H1 (cell line): ENCODE results near the gene DUS1L. TPM values are rescaled to one million over a fixed set of nuclear protein-coding genes. Genes with fewer than 3 reads are reported as not detected.

Experiments used
- CTCF ChIA-PET: fragments of 300-600 bp; sonication (Branson Sonifier 250); formaldehyde crosslinking; loops from one replicate; lab custom pipeline; 2021; ENCODE audit not compliant: partially characterized antibody; lab: Charles Lee
- POLR2A ChIA-PET: fragments of 300-600 bp; sonication (Branson Sonifier 250); formaldehyde crosslinking; loops from one replicate; lab custom pipeline; 2021; ENCODE audit warnings: inconsistent platforms; ENCODE audit not compliant: partially characterized antibody; lab: Charles Lee
- DNase-seq, 2 experiments: peaks; one replicate each; pipeline versions ENCODE4 v3.0.0 to v3.0.0-alpha.2; 2010 to 2022; ENCODE audit warnings: low spot score in 2 of 2, low read depth in 1 of 2, mixed read lengths in 1 of 2
- FAIRE-seq: peaks from 2 replicates; lab custom pipeline; 2011; peaks lifted over from hg19 to GRCh38; lab: Jason Lieb, UNC
- H2AFZ ChIP-seq: 2 replicates; pipeline ENCODE4 v1.8.1; 2012; ENCODE audit warnings: low read length, inconsistent platforms
- H2AK5ac ChIP-seq: 2 replicates; pipeline ENCODE4 v1.6.1; 2013; ENCODE audit warnings: low read depth, low read length
- H2BK120ac ChIP-seq: replicated peaks from 2 replicates; pipeline ENCODE3; 2013; ENCODE audit warnings: low read depth, low read length, inconsistent platforms
- H2BK12ac ChIP-seq: 2 replicates; pipeline ENCODE4 v1.6.1; 2013; ENCODE audit warnings: low read depth, low read length
- H2BK15ac ChIP-seq: 2 replicates; pipeline ENCODE4 v1.6.1; 2013; ENCODE audit warnings: low read length
- H2BK20ac ChIP-seq: 2 replicates; pipeline ENCODE4 v1.6.1; 2013; ENCODE audit warnings: low read length
- H2BK5ac ChIP-seq: 2 replicates; pipeline ENCODE4 v1.6.1; 2013; ENCODE audit warnings: low read depth, low read length
- H3K14ac ChIP-seq: 2 replicates; pipeline ENCODE4 v1.6.1; 2013; ENCODE audit warnings: inconsistent platforms; ENCODE audit not compliant: insufficient read length
- H3K18ac ChIP-seq: 2 replicates; pipeline ENCODE4 v1.6.1; 2013; ENCODE audit warnings: low read length; ENCODE audit errors: extremely low read depth
- H3K23ac ChIP-seq: 2 replicates; pipeline ENCODE4 v1.6.1; 2013; ENCODE audit warnings: inconsistent platforms; ENCODE audit not compliant: insufficient read length
- H3K23me2 ChIP-seq: 2 replicates; pipeline ENCODE4 v1.6.1; 2013; ENCODE audit warnings: low read depth, low read length
- H3K27ac ChIP-seq: 2 replicates; pipeline ENCODE4 v1.6.1; 2011; ENCODE audit warnings: low read depth, low read length, inconsistent platforms
- H3K27me3 ChIP-seq, 4 experiments: replicated peaks in 1 of 4; 1 replicate in 1 of 4; 2 replicates in 3 of 4; pipeline versions ENCODE4 v1.6.1 to v1.8.1; 2011 to 2013; ENCODE audit warnings: low read length in 3 of 4, mild to moderate bottlenecking in 3 of 4, inconsistent platforms in 2 of 4, mixed read lengths in 2 of 4, moderate library complexity in 1 of 4; ENCODE audit not compliant: control insufficient read depth in 3 of 4, insufficient read depth in 3 of 4; ENCODE audit errors: extremely low read depth in 1 of 4
- H3K36me3 ChIP-seq, 4 experiments: 2 replicates each; pipeline versions ENCODE4 v1.6.1 to v1.8.1; 2011 to 2013; ENCODE audit warnings: mild to moderate bottlenecking in 4 of 4, low read length in 3 of 4, moderate library complexity in 2 of 4, control low read depth in 1 of 4, inconsistent platforms in 1 of 4; ENCODE audit not compliant: insufficient read depth in 4 of 4, control insufficient read depth in 2 of 4
- H3K4ac ChIP-seq: replicated peaks from 2 replicates; pipeline ENCODE3; 2013; ENCODE audit warnings: low read length, low read depth, mixed read lengths, inconsistent platforms; ENCODE audit not compliant: insufficient read length
- H3K4me1 ChIP-seq, 4 experiments: replicated peaks in 1 of 4; 1 replicate in 1 of 4; 2 replicates in 3 of 4; pipeline versions ENCODE4 v1.6.1 to v1.8.1; 2011 to 2013; ENCODE audit warnings: low read length in 3 of 4, inconsistent platforms in 2 of 4, mixed read lengths in 1 of 4; ENCODE audit not compliant: insufficient read depth in 4 of 4, control insufficient read depth in 3 of 4
- H3K4me2 ChIP-seq, 2 experiments: 2 replicates each; pipeline versions ENCODE4 v1.6.1 to v1.8.1; 2011 to 2013; ENCODE audit warnings: low read depth in 2 of 2, low read length in 2 of 2, control low read depth in 1 of 2, inconsistent platforms in 1 of 2, mild to moderate bottlenecking in 1 of 2; ENCODE audit not compliant: insufficient read depth in 1 of 2
- H3K4me3 ChIP-seq, 4 experiments: fragments of 200-600, 300-600 bp in 1 of 4; sonication (generic), shearing (Covaris generic), sonication (Bioruptor Twin) in 1 of 4; 2 replicates each; pipeline versions ENCODE4 v1.5.1 to v1.8.1; 2011 to 2016; ENCODE audit warnings: low read length in 4 of 4, low read depth in 3 of 4, control low read depth in 2 of 4, inconsistent platforms in 2 of 4, mild to moderate bottlenecking in 2 of 4, mixed read lengths in 1 of 4, moderate library complexity in 1 of 4; ENCODE audit not compliant: insufficient read depth in 2 of 4; ENCODE audit errors: extremely low read depth in 1 of 4
- H3K56ac ChIP-seq: replicated peaks from 2 replicates; pipeline ENCODE3; 2013; ENCODE audit warnings: low read depth, mild to moderate bottlenecking, mixed read lengths, low read length, inconsistent platforms; ENCODE audit not compliant: insufficient read length
- H3K79me1 ChIP-seq: 2 replicates; pipeline ENCODE4 v1.6.1; 2013; ENCODE audit warnings: low read depth, low read length, control low read depth
- H3K79me2 ChIP-seq, 2 experiments: 2 replicates each; pipeline versions ENCODE4 v1.6.1 to v1.8.1; 2012 to 2013; ENCODE audit warnings: low read length in 2 of 2, mild to moderate bottlenecking in 2 of 2, inconsistent platforms in 1 of 2; ENCODE audit not compliant: insufficient read depth in 2 of 2, control insufficient read depth in 1 of 2
- H3K9ac ChIP-seq, 4 experiments: replicated peaks in 1 of 4; 1 replicate in 1 of 4; 2 replicates in 3 of 4; pipeline versions ENCODE4 v1.6.1 to v1.8.1; 2011 to 2013; ENCODE audit warnings: low read depth in 3 of 4, low read length in 3 of 4, control low read depth in 2 of 4, mild to moderate bottlenecking in 2 of 4, moderate library complexity in 2 of 4, inconsistent platforms in 1 of 4; ENCODE audit errors: extremely low read depth in 1 of 4
- H3K9me3 ChIP-seq, 2 experiments: 2 replicates each; pipeline versions ENCODE4 v1.6.1 to v1.8.1; 2012 to 2013; ENCODE audit warnings: mild to moderate bottlenecking in 2 of 2, moderate library complexity in 2 of 2, control low read depth in 1 of 2, inconsistent platforms in 1 of 2, low read depth in 1 of 2, low read length in 1 of 2, mixed read lengths in 1 of 2; ENCODE audit not compliant: insufficient read depth in 2 of 2
- H4K20me1 ChIP-seq, 2 experiments: replicated peaks in 1 of 2; 2 replicates each; pipeline versions ENCODE3 to v1.8.1; 2011 to 2013; ENCODE audit warnings: inconsistent platforms in 2 of 2, low read length in 2 of 2, mild to moderate bottlenecking in 1 of 2; ENCODE audit not compliant: insufficient read depth in 2 of 2, control insufficient read depth in 1 of 2
- H4K5ac ChIP-seq: 2 replicates; pipeline ENCODE4 v1.6.1; 2013; ENCODE audit warnings: low read length, low read depth, mixed read lengths, inconsistent platforms; ENCODE audit not compliant: insufficient read length
- H4K8ac ChIP-seq: 2 replicates; pipeline ENCODE4 v1.8.0; 2013; ENCODE audit warnings: mild to moderate bottlenecking, moderate library complexity, low read length, inconsistent platforms; ENCODE audit not compliant: insufficient read depth; ENCODE audit errors: extremely low read depth
- H4K91ac ChIP-seq: replicated peaks from 2 replicates; pipeline ENCODE3; 2013; ENCODE audit warnings: low read length, mixed read lengths, inconsistent platforms; ENCODE audit not compliant: insufficient read length
- CREB1 ChIP-seq: IDR thresholded peaks from 2 replicates; pipeline ENCODE4 v1.6.1; 2012; ENCODE audit warnings: inconsistent platforms
- EP300 ChIP-seq, 2 experiments: IDR thresholded peaks; 1 replicate in 1 of 2; 2 replicates in 1 of 2; pipeline ENCODE4 v1.6.1; 2011 to 2012; ENCODE audit warnings: low read depth in 2 of 2, low read length in 2 of 2, mild to moderate bottlenecking in 2 of 2, borderline replicate concordance in 1 of 2, inconsistent platforms in 1 of 2, moderate library complexity in 1 of 2
- GABPA ChIP-seq: IDR thresholded peaks from 2 replicates; pipeline ENCODE4 v1.6.1; 2011; ENCODE audit warnings: mild to moderate bottlenecking, low read length, moderate library complexity, borderline replicate concordance; ENCODE audit not compliant: insufficient read depth
- HDAC6 ChIP-seq: IDR thresholded peaks from one replicate; pipeline ENCODE4 v1.7.1; 2012; ENCODE audit warnings: low read depth, mild to moderate bottlenecking, inconsistent platforms, low read length, moderate library complexity
- KDM4A ChIP-seq: IDR thresholded peaks from one replicate; pipeline ENCODE4 v1.7.1; 2012; ENCODE audit warnings: low read depth, mild to moderate bottlenecking, moderate library complexity, low read length, inconsistent platforms; ENCODE audit not compliant: severe bottlenecking
- SIN3A ChIP-seq, 2 experiments: IDR thresholded peaks in 1 of 2; conservative IDR thresholded peaks in 1 of 2; 2 replicates each; pipeline ENCODE4 v1.6.1; 2011 to 2012; ENCODE audit warnings: low read length in 2 of 2, improper control_type of control experiment in 1 of 2, low read depth in 1 of 2, mild to moderate bottlenecking in 1 of 2
- TAF1 ChIP-seq: IDR thresholded peaks from 2 replicates; pipeline ENCODE4 v1.6.1; 2011; ENCODE audit warnings: mild to moderate bottlenecking, low read depth, low read length
- TBP ChIP-seq: IDR thresholded peaks from 2 replicates; pipeline ENCODE4 v1.6.1; 2011; ENCODE audit warnings: low read depth, low read length, improper control_type of control experiment
- WGBS, 2 experiments: shearing (Covaris generic) in 1 of 2; methylation state at CpG; one replicate each; pipeline versions ENCODE4 v1.1.6 to v1.1.7; 2013 to 2015; ENCODE audit warnings: low lambda C conversion rate in 2 of 2, mixed read lengths in 2 of 2, inconsistent platforms in 1 of 2, low coverage in 1 of 2, missing lambda C conversion rate in 1 of 2; ENCODE audit not compliant: insufficient replicate concordance in 2 of 2, insufficient coverage in 1 of 2, insufficient read length in 1 of 2; ENCODE audit errors: extremely low coverage in 1 of 2, missing lambda C conversion rate in 1 of 2; 5-methylcytosine and 5-hydroxymethylcytosine counted together
- polyA plus RNA-seq, 7 experiments: library from polyadenylated mRNA; depleted of rRNA in 3 of 7; stranded (reverse) in 5 of 7; unstranded in 2 of 7; fragments of >200 nt in 5 of 7; fragments of 200-250 nt in 2 of 7; gene quantifications; 1 replicate in 5 of 7; 2 replicates in 1 of 7; 4 replicates in 1 of 7; pipeline versions ENCODE4 v1.2.1 to v1.2.3, GENCODE V29; 2011 to 2013; ENCODE audit warnings: missing spikeins in 2 of 7, mixed read lengths in 2 of 7
- total RNA-seq: library from RNA; stranded (reverse); fragmentation: NEBNext Ultra II Directional; extraction: Animal tissue kit (Norgen Biotek cat#: 25700); gene quantifications from 2 replicates; pipeline ENCODE4 v1.2.1, GENCODE V29; 2021
- TF ChIP-seq, protein P1 (sequence below): IDR thresholded peaks from 2 replicates; pipeline ENCODE4 v1.6.1; 2012; ENCODE audit warnings: inconsistent platforms

DUS1L gene
- total and polyA plus RNA-seq, 2 of the 8 experiments (the other 6 are each of a cell fraction or from before 2014, with no cell fraction given), result 34.5 to 69.1 TPM

DNA sequence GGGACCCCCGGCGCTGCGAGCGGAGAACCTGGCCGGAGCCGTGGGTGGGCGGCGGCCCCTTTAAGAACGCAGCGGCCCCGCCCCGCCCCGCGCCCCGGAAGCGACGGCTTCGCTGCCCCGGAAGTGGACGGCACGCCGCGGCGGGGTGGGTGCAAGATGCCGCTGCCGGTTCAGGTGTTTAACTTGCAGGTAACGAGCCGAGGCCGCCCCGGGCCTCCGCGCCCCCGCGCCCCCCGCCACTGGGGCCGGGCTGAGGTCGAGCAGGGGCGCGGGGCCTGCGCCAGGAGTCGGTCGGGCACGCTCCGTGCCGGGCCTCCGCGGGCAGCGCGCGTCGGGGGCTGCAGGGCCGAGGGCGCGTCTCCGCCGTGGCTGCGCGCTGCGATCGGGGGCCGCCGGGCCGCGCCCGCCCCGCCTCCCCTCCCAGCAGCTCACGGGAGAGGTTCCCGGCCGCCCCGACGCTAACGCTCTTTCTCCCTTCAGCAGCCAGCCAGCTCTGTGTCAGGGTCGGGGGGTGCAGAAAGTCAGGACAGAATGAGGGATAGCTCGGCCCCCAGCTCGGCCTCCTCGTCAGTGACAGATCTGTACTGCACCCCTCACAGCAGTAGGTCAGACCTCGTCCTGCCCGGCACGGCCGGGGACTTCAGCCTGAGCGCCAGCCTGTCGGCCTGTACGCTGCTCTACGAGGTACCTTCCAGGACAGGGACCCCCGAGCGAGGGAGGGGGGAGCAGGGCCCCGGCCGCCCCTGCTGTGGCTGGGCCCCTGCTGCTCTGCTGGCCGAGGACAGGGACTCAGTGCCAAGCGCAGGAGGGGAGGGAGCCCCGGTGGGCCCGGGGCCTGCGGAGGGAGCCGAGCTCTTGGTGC lies 13.6 kb downstream of the DUS1L start, which contains the start of the genes GPS1 and RFNG:
TSS of gene GPS1 (plus strand) at position 123 of the 862 bp plus-strand sequence. CDS start at position 157, 34 bp downstream.
TSS of gene RFNG (minus strand) at position 36 of the 862 bp plus-strand sequence. CDS start 45 bp downstream, outside the sequence.
- 4% methylated on average over 21 of the region's 94 CpGs; no CpG with 5 or more reads in 1 of the 2 experiments for WGBS, 2 experiments
- H3K79me1 ChIP-seq, result peaks cover 6% of the 10 kb centered on the region; the same call in 1 of the 2 replicates
- no peak for TF ChIP-seq EP300 (IDR thresholded peaks at IDR 0.05; ENCODE audit: borderline replicate concordance in 1 of 2, low read depth in 2 of 2, low read length in 2 of 2)
- TF ChIP-seq GABPA, result peak; percentile 87
- TF ChIP-seq HDAC6, result no peak
- peak in 1 of 2 experiments; percentile 62; a peak in 2 of 4 replicates for TF ChIP-seq SIN3A (conservative IDR thresholded peaks at IDR 0.05 in 1 of 2, IDR thresholded peaks at IDR 0.05 in 1 of 2; ENCODE audit: low read depth in 1 of 2, low read length in 2 of 2)
- TF ChIP-seq, protein P1, sequence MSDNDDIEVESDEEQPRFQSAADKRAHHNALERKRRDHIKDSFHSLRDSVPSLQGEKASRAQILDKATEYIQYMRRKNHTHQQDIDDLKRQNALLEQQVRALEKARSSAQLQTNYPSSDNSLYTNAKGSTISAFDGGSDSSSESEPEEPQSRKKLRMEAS, result peak; percentile 7; the same call in 1 of the 2 replicates
- TF ChIP-seq CREB1, result peak; percentile 50; the same call in 1 of the 2 replicates
- TF ChIP-seq KDM4A, result peak; percentile 38
- TF ChIP-seq TBP, result no peak
- TF ChIP-seq TAF1, result 0 out of 2 replicates have a peak, but pooled peaks have one; percentile 15

More for the DNA sequence above, 13.6 kb downstream of the DUS1L start, which contains the start of the genes GPS1 and RFNG:
- Histone ChIP-seq H2BK15ac (no peak within 1 kb of the TSS), H2AFZ (no peak within 1 kb of the TSS), H3K9me3 (no peaks in the 10 kb centered on the region), H3K27ac (no peak within 1 kb of the TSS), H4K8ac (peak within 1 kb of the TSS; percentile 51), H3K14ac (no peak within 1 kb of the TSS), H3K9ac (peak within 1 kb of the TSS; percentile 38 to 62 (median 50); a peak in 5 of 7 replicates), H2AK5ac (no peak within 1 kb of the TSS), H2BK12ac (no peak within 1 kb of the TSS), H3K4me2 (peak within 1 kb of the TSS; percentile 77 to 97), H4K91ac (peak within 1 kb of the TSS; percentile 25), H3K36me3 (peaks cover 5 to 34% (median 16%) of the 10 kb centered on the region in 4 experiments), H3K27me3 (no peaks in the 10 kb centered on the region; a peak in 1 of 7 replicates), H3K56ac (peak within 1 kb of the TSS; percentile 46), H3K23me2 (peaks cover 6% of the 10 kb centered on the region; the same call in 1 of the 2 replicates), H3K4ac (peak within 1 kb of the TSS; percentile 21), H3K23ac (no peak within 1 kb of the TSS), H3K18ac (peak within 1 kb of the TSS; percentile 60), H2BK120ac (no peak within 1 kb of the TSS), H3K4me3 (peak within 1 kb of the TSS; percentile 72 to 94 (median 86)), H4K20me1 (peaks cover 4 to 18% of the 10 kb centered on the region in 2 experiments), H3K79me2 (peaks cover 0 to 12% of the 10 kb centered on the region in 2 experiments; a peak in 1 of 4 replicates), H2BK5ac (no peak within 1 kb of the TSS), H3K4me1 (peaks cover 0 to 11% (median 6%) of the 10 kb centered on the region in 4 experiments; a peak in 5 of 7 replicates), H2BK20ac (no peak within 1 kb of the TSS), H4K5ac (peak within 1 kb of the TSS; percentile 24)
- CTCF ChIA-PET, result interaction anchor here (0.6 to 5.4 kb wide), 5 partner anchors 9 to 53 kb away, joined by 3 to 40 read pairs (median 4); partner anchors contain the start of genes DCXR and RAC3
- FAIRE-seq (no peak), DNase-seq (peak in 1 of 2 experiments; percentile 86)
- POLR2A ChIA-PET, result interaction anchor here (1.0 to 13.2 kb wide), 13 partner anchors 9 to 44 kb away, joined by 3 to 161 read pairs (median 4); partner anchors contain the start of genes DCXR, DUS1L and RAC3
